SK-N-SH treated with all-trans-retinoic acid at 6 μM for 48 hours (cell line): ENCODE data around the gene GRIFIN.
A peak's percentile ranks its signal among the peaks of the same experiment; 100 is the strongest.

ENCODE experiments used
- ATAC-seq: fragments of 200-7000 bp; cut with Tn5 transposase; 3 replicates; pipeline ENCODE4 v1.9.1; 2020; ENCODE audit warnings: mild to moderate bottlenecking, moderate library complexity
- ARNTL ChIP-seq: fragments of 450-650 bp; formaldehyde crosslinking; IDR thresholded peaks from 2 replicates; pipeline ENCODE4 v1.5.0; 2020; ENCODE audit warnings: low read depth, mild to moderate bottlenecking, moderate library complexity, borderline replicate concordance
- BACH2 ChIP-seq: fragments of 250-450 bp; sonication (Bioruptor Pico); IDR thresholded peaks from 2 replicates; pipeline ENCODE4 v1.9.0; 2021; ENCODE audit warnings: mild to moderate bottlenecking, borderline replicate concordance
- ESRRG ChIP-seq: fragments of 250-450 bp; sonication (Bioruptor Pico); IDR thresholded peaks from 2 replicates; pipeline ENCODE4 v1.6.1; 2021; ENCODE audit warnings: mild to moderate bottlenecking
- GLIS3 ChIP-seq: fragments of 250-450 bp; sonication (Bioruptor Pico); IDR thresholded peaks from 2 replicates; pipeline ENCODE4 v1.5.0; 2020; ENCODE audit warnings: mild to moderate bottlenecking, moderate library complexity
- ISL1 ChIP-seq: fragments of 250-450 bp; sonication (Bioruptor Pico); IDR thresholded peaks from 2 replicates; pipeline ENCODE4 v2.1.2; 2022; ENCODE audit warnings: mild to moderate bottlenecking, moderate library complexity
- OSR1 ChIP-seq: fragments of 250-450 bp; sonication (Bioruptor Pico); IDR thresholded peaks from 2 replicates; pipeline ENCODE4 v1.8.0; 2022; ENCODE audit warnings: moderate library complexity, mild to moderate bottlenecking, inconsistent platforms
- PPARA ChIP-seq: fragments of 250-450 bp; sonication (Bioruptor Pico); IDR thresholded peaks from 2 replicates; pipeline ENCODE4 v1.5.0; 2020; ENCODE audit warnings: mild to moderate bottlenecking, borderline replicate concordance
- RARB ChIP-seq: fragments of 250-450 bp; sonication (Bioruptor Pico); IDR thresholded peaks from 2 replicates; pipeline ENCODE4 v1.8.0; 2021; ENCODE audit warnings: mild to moderate bottlenecking, moderate library complexity
- SNAI2 ChIP-seq: fragments of 250-450 bp; sonication (Bioruptor Pico); IDR thresholded peaks from 2 replicates; pipeline ENCODE4 v1.5.0; 2020; ENCODE audit warnings: mild to moderate bottlenecking, moderate library complexity
- TOX ChIP-seq: fragments of 250-450 bp; sonication (Bioruptor Pico); IDR thresholded peaks from 2 replicates; pipeline ENCODE4 v1.8.0; 2021; ENCODE audit warnings: mild to moderate bottlenecking, moderate library complexity, borderline replicate concordance
- ZC3H10 ChIP-seq: fragments of 250-450 bp; sonication (Bioruptor Pico); IDR thresholded peaks from 2 replicates; pipeline ENCODE4 v1.5.1; 2021; ENCODE audit warnings: mild to moderate bottlenecking, moderate library complexity
- ZFP3 ChIP-seq: fragments of 250-450 bp; sonication (Bioruptor Pico); IDR thresholded peaks from 2 replicates; pipeline ENCODE4 v1.5.0; 2020; ENCODE audit warnings: mild to moderate bottlenecking, moderate library complexity
- ZFP30 ChIP-seq: fragments of 450-650 bp; formaldehyde crosslinking; IDR thresholded peaks from 2 replicates; pipeline ENCODE4 v1.5.0; 2022; ENCODE audit warnings: mild to moderate bottlenecking, moderate library complexity
- ZNF565 ChIP-seq: fragments of 450-650 bp; formaldehyde crosslinking; conservative IDR thresholded peaks from 2 replicates; pipeline ENCODE4 v1.5.0; 2020; ENCODE audit warnings: low read depth, mild to moderate bottlenecking, moderate library complexity
- ZNF70 ChIP-seq: fragments of 450-650 bp; formaldehyde crosslinking; IDR thresholded peaks from 2 replicates; pipeline ENCODE4 v1.5.0; 2020; ENCODE audit warnings: mild to moderate bottlenecking, moderate library complexity
- ZNF8 ChIP-seq: fragments of 450-650 bp; formaldehyde crosslinking; IDR thresholded peaks from 2 replicates; pipeline ENCODE4 v1.5.0; 2020; ENCODE audit warnings: mild to moderate bottlenecking, moderate library complexity
- TF ChIP-seq, protein P1 (sequence below): fragments of 250-450 bp; sonication (Bioruptor Pico); IDR thresholded peaks from 2 replicates; pipeline ENCODE4 v1.8.0; 2021; ENCODE audit warnings: low read depth, mild to moderate bottlenecking, moderate library complexity, borderline replicate concordance
- TF ChIP-seq, protein P2 (sequence below): fragments of 250-450 bp; sonication (Bioruptor Pico); IDR thresholded peaks from 2 replicates; pipeline ENCODE4 v1.8.0; 2020; ENCODE audit warnings: mild to moderate bottlenecking, moderate library complexity, borderline replicate concordance
- TF ChIP-seq, protein P3 (sequence below): fragments of 250-450 bp; sonication (Bioruptor Pico); IDR thresholded peaks from 2 replicates; pipeline ENCODE4 v1.5.1; 2020; ENCODE audit warnings: low read depth, mild to moderate bottlenecking, moderate library complexity
- TF ChIP-seq, protein P4 (sequence below): fragments of 250-450 bp; sonication (Bioruptor Pico); IDR thresholded peaks from 2 replicates; pipeline ENCODE4 v1.5.1; 2021; ENCODE audit warnings: mild to moderate bottlenecking, moderate library complexity

GRIFIN gene

DNA sequence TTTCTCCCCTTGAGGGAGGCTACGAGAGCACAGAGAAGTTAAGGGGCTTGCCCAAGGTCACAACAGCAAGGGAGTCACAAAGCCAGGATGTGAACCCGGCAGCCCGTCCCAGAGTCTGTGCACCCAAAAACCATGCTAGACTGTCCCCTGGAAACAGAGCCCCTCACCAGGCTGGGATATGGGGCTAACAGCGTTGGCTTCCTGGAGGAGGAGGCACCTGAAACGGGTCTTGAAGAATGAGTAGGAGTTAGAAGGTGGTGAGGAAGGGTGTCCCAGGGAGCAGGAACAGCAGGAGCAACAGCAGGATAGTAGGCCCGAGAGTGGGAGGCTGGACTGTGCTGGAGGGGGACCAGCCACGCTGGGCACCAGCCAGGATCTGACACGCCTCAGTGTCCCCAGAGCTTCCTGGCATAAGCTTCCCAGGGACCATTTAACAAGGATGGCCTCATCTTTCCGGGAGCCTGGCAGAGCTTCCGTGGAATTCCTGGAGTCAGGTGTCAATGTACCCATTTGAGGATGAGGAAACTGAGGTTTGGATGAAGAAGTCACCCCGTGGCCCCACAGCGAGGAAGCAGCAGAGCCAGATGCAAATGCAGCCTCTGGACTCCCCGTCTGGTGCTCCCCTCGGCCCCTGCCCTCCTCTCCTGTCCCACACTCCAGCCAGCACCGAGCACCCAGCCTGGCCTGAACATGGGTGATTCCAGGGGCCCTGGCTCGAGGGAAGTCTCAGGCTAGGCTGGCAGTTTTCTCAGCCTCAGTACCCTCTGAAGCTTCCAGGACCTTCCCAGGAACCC lies 3.3 kb upstream of the GRIFIN start:
- TF ChIP-seq ZFP30 (CRISPR knock-in tag) (no peak), ZFP3 (CRISPR knock-in tag) (peak; percentile 97)
- no peak for ATAC-seq

DNA sequence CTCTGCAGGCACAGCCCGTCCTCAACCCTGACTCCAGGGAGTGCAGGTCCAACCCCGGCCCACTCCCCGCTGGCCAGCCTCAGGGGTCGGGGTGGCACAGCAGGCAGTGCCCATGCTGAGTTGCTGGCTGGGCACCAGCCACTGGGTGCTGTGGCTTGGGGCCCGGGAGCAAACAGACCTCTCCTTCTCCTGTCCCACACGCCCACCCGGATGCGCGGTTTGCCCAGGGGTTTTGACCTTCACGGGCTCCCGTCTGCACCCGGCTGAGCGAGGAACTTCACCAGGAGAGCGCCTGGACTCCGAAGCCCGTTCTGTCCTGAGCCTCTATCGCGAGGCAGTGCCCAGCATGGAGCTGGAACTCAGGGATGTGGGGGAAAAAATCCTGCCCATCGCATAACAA lies 2.6 kb upstream of the GRIFIN start:
- ATAC-seq, result no peak
- TF ChIP-seq SNAI2 (CRISPR knock-in tag) (no peak), BACH2 (CRISPR knock-in tag) (no peak), ZFP30 (CRISPR knock-in tag) (no peak), RARB (CRISPR knock-in tag) (no peak), ZFP3 (CRISPR knock-in tag) (no peak), ZNF565 (CRISPR knock-in tag) (no peak), OSR1 (CRISPR knock-in tag) (no peak), GLIS3 (CRISPR knock-in tag) (no peak), PPARA (CRISPR knock-in tag) (no peak), ESRRG (CRISPR knock-in tag) (no peak), ISL1 (no peak), ZC3H10 (CRISPR knock-in tag) (no peak), ARNTL (CRISPR knock-in tag) (no peak), ZNF8 (no peak), TOX (CRISPR knock-in tag) (no peak)
- TF ChIP-seq, protein P1, sequence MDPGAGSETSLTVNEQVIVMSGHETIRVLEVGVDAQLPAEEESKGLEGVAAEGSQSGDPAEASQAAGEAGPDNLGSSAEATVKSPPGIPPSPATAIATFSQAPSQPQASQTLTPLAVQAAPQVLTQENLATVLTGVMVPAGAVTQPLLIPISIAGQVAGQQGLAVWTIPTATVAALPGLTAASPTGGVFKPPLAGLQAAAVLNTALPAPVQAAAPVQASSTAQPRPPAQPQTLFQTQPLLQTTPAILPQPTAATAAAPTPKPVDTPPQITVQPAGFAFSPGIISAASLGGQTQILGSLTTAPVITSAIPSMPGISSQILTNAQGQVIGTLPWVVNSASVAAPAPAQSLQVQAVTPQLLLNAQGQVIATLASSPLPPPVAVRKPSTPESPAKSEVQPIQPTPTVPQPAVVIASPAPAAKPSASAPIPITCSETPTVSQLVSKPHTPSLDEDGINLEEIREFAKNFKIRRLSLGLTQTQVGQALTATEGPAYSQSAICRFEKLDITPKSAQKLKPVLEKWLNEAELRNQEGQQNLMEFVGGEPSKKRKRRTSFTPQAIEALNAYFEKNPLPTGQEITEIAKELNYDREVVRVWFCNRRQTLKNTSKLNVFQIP (CRISPR knock-in tag), result no peak
- TF ChIP-seq, protein P2, sequence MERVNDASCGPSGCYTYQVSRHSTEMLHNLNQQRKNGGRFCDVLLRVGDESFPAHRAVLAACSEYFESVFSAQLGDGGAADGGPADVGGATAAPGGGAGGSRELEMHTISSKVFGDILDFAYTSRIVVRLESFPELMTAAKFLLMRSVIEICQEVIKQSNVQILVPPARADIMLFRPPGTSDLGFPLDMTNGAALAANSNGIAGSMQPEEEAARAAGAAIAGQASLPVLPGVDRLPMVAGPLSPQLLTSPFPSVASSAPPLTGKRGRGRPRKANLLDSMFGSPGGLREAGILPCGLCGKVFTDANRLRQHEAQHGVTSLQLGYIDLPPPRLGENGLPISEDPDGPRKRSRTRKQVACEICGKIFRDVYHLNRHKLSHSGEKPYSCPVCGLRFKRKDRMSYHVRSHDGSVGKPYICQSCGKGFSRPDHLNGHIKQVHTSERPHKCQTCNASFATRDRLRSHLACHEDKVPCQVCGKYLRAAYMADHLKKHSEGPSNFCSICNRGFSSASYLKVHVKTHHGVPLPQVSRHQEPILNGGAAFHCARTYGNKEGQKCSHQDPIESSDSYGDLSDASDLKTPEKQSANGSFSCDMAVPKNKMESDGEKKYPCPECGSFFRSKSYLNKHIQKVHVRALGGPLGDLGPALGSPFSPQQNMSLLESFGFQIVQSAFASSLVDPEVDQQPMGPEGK (CRISPR knock-in tag), result no peak
- TF ChIP-seq, protein P3, sequence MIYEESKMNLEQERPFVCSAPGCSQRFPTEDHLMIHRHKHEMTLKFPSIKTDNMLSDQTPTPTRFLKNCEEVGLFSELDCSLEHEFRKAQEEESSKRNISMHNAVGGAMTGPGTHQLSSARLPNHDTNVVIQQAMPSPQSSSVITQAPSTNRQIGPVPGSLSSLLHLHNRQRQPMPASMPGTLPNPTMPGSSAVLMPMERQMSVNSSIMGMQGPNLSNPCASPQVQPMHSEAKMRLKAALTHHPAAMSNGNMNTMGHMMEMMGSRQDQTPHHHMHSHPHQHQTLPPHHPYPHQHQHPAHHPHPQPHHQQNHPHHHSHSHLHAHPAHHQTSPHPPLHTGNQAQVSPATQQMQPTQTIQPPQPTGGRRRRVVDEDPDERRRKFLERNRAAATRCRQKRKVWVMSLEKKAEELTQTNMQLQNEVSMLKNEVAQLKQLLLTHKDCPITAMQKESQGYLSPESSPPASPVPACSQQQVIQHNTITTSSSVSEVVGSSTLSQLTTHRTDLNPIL, result no peak

DNA sequence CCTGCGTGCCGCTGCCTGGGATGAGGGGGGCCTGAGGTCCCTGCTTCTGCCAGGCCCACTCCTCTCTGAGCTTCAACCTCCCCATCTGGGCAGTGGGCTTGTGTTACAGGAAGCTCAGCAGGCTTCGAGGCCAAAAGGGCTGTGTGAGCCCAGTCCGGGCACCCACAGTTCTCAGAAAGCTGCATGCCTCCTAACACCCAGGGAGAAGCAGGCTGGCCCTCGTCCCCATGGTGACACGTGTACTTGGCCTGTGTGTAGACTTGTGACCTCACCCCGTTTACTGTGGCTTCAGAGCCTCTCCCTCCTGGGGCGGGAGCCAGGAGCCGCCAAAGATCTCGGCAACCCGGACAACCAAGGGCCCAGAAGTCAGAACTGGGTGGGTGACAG lies 2.2 kb upstream of the GRIFIN start:
- ATAC-seq, result peak; percentile 1; the same call in 1 of the 3 replicates
- TF ChIP-seq ESRRG (CRISPR knock-in tag) (no peak), ZC3H10 (CRISPR knock-in tag) (no peak), TOX (CRISPR knock-in tag) (no peak), ZNF70 (CRISPR knock-in tag) (no peak), ZNF565 (CRISPR knock-in tag) (no peak), ISL1 (no peak)
- TF ChIP-seq, protein P2 (CRISPR knock-in tag), result no peak
- TF ChIP-seq, protein P1 (CRISPR knock-in tag), result no peak
- TF ChIP-seq, protein P3, result no peak
- TF ChIP-seq, protein P4, sequence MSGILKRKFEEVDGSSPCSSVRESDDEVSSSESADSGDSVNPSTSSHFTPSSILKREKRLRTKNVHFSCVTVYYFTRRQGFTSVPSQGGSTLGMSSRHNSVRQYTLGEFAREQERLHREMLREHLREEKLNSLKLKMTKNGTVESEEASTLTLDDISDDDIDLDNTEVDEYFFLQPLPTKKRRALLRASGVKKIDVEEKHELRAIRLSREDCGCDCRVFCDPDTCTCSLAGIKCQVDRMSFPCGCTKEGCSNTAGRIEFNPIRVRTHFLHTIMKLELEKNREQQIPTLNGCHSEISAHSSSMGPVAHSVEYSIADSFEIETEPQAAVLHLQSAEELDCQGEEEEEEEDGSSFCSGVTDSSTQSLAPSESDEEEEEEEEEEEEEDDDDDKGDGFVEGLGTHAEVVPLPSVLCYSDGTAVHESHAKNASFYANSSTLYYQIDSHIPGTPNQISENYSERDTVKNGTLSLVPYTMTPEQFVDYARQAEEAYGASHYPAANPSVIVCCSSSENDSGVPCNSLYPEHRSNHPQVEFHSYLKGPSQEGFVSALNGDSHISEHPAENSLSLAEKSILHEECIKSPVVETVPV (CRISPR knock-in tag), result no peak
